NB4 (cell line): ENCODE results near the gene TCF4.

Source experiments
- CTCF ChIP-seq: IDR thresholded peaks from one replicate; pipeline ENCODE4 v1.5.1; 2012; ENCODE audit warnings: low read depth, low read length
- POLR2A ChIP-seq: IDR thresholded peaks from 2 replicates; pipeline ENCODE4 v1.6.1; 2011; ENCODE audit warnings: mild to moderate bottlenecking; ENCODE audit not compliant: insufficient read length; ENCODE audit errors: extremely low read depth

- TF ChIP-seq CTCF, result no peak
- TF ChIP-seq POLR2A, result no peak
These were observed 270.7 kb downstream of the TCF4 start for GRCh38 chr18:55317324-55317723.
